Neural cell (in vitro differentiated cells): ENCODE measurements around the gene TLN1. TPM values are rescaled to one million over a fixed set of nuclear protein-coding genes. Genes with fewer than 3 reads are reported as not detected.

Source experiments
- H2AFZ ChIP-seq: fragments of 200-600, 300-800 bp; sonication (generic), shearing (Covaris generic); 2 replicates; pipeline ENCODE4 v1.6.0; 2014; ENCODE audit warnings: low read depth, mild to moderate bottlenecking, antibody characterized with exemption, low read length, moderate library complexity
- H3F3A ChIP-seq: fragments of 200-600 bp; shearing (Covaris generic); 2 replicates; pipeline ENCODE4 v1.6.1; 2016; ENCODE audit warnings: mild to moderate bottlenecking, moderate library complexity, mixed read lengths, antibody characterized with exemption, low read length; ENCODE audit not compliant: insufficient read depth, poor library complexity, severe bottlenecking
- H3K27ac ChIP-seq: fragments of 200-600, 300-800 bp; sonication (generic), shearing (Covaris generic); 2 replicates; pipeline ENCODE4 v1.5.1; 2014; ENCODE audit warnings: mild to moderate bottlenecking, low read length, moderate library complexity
- H3K27me3 ChIP-seq: fragments of 300-800, 200-600 bp; sonication (generic), shearing (Covaris generic); 2 replicates; pipeline ENCODE4 v1.6.0; 2014; ENCODE audit warnings: mild to moderate bottlenecking, low read depth, low read length, moderate library complexity; ENCODE audit not compliant: insufficient read depth
- H3K36me3 ChIP-seq: fragments of 300-800, 200-600 bp; sonication (generic), shearing (Covaris generic); 2 replicates; pipeline ENCODE4 v1.5.1; 2014; ENCODE audit warnings: mild to moderate bottlenecking, antibody characterized with exemption, low read length, moderate library complexity; ENCODE audit not compliant: insufficient read depth
- H3K4me2 ChIP-seq: fragments of 300-800, 200-600 bp; sonication (generic), shearing (Covaris generic); 2 replicates; pipeline ENCODE4 v1.6.0; 2014; ENCODE audit warnings: mild to moderate bottlenecking, low read length
- H3K4me3 ChIP-seq: fragments of 300-800, 200-600 bp; sonication (generic), shearing (Covaris generic); 2 replicates; pipeline ENCODE4 v1.5.1; 2014; ENCODE audit warnings: mild to moderate bottlenecking, low read length, moderate library complexity
- H3K79me2 ChIP-seq: fragments of 200-600 bp; shearing (Covaris generic); replicated peaks from 2 replicates; pipeline ENCODE4 v1.6.0; 2014; ENCODE audit warnings: mild to moderate bottlenecking, low read length, moderate library complexity; ENCODE audit not compliant: insufficient read depth
- H3K9ac ChIP-seq: fragments of 300-800, 200-600 bp; sonication (generic), shearing (Covaris generic); 2 replicates; pipeline ENCODE4 v1.6.1; 2016; ENCODE audit warnings: mild to moderate bottlenecking, low read length, mixed read lengths
- H3K9me2 ChIP-seq: fragments of 200-600 bp; shearing (Covaris generic); 2 replicates; pipeline ENCODE4 v1.6.1; 2016; ENCODE audit warnings: mild to moderate bottlenecking, low read length, mixed read lengths; ENCODE audit not compliant: insufficient read depth
- H3K9me3 ChIP-seq: fragments of 200-600, 300-800 bp; sonication (generic), shearing (Covaris generic); 2 replicates; pipeline ENCODE4 v1.6.1; 2016; ENCODE audit warnings: mild to moderate bottlenecking, mixed run types, low read length, moderate library complexity, mixed read lengths
- H4K20me1 ChIP-seq: fragments of 200-600 bp; shearing (Covaris generic); 2 replicates; pipeline ENCODE4 v1.6.1; 2016; ENCODE audit warnings: mild to moderate bottlenecking, mixed run types; ENCODE audit not compliant: insufficient read depth
- EZH2 ChIP-seq: fragments of 200-600, 300-800 bp; shearing (Covaris generic), sonication (generic); IDR thresholded peaks from 2 replicates; pipeline ENCODE4 v1.6.1; 2014; ENCODE audit warnings: antibody characterized with exemption, low read length, borderline replicate concordance, mild to moderate bottlenecking; ENCODE audit not compliant: insufficient read depth, poor library complexity, severe bottlenecking
- POLR2AphosphoS5 ChIP-seq: IDR thresholded peaks from 2 replicates; pipeline ENCODE4 v1.6.1; 2012
- SMC3 ChIP-seq: fragments of 450-650 bp; conservative IDR thresholded peaks from 2 replicates; pipeline ENCODE4 v1.6.1; 2014; ENCODE audit warnings: antibody characterized with exemption, mild to moderate bottlenecking, moderate library complexity; ENCODE audit not compliant: poor library complexity
- polyA plus RNA-seq: library from polyadenylated mRNA; depleted of rRNA; stranded (reverse); fragments of >200 nt; gene quantifications from 2 replicates; pipeline ENCODE4 v1.2.3, GENCODE V29; 2014
- small RNA-seq, 3 experiments: library from RNA; depleted of rRNA; stranded (forward); fragments of <200 nt; gene quantifications; one replicate each; pipeline ENCODE3, GENCODE V24; 2012

The TLN1 gene
- polyA plus RNA-seq, 1 donor from 2014 or later, result 7.1 TPM

- Histone ChIP-seq H3K9ac (no peak overlapping the region), H3K27ac (no peak overlapping the region), H3K9me3 (no peaks in the 10 kb centered on the region), H3K27me3 (no peaks in the 10 kb centered on the region), H4K20me1 (no peaks in the 10 kb centered on the region), H3K36me3 (no peaks in the 10 kb centered on the region), H2AFZ (no peak overlapping the region), H3K9me2 (no peaks in the 10 kb centered on the region), H3K4me2 (no peak overlapping the region), H3K4me3 (no peak overlapping the region), H3K79me2 (no peaks in the 10 kb centered on the region), H3F3A (no peaks in the 10 kb centered on the region)
- TF ChIP-seq SMC3, result no peak
- TF ChIP-seq EZH2, result no peak
- TF ChIP-seq POLR2AphosphoS5, result no peak
Measured at GRCh38 chr9:35649431-35650340, 82.3 kb downstream of the TLN1 start.

Small RNA genes within 50 kb of the gene (small RNA-seq; reads per million reads assigned to genes)
- gene MIR6853 (0 to 3.8 (median 0) reads per million in 3 experiments), gene RMRP (0 reads per million in 3 experiments), gene RN7SL22P (0 reads per million in 3 experiments)

Other genes with a start within 250 kb of the TLN1 start
- 46.4 and 59.3 TPM in 2 replicates for gene RUSC2, start 242.1 kb downstream of the TLN1 start, polyA plus RNA-seq
- 37.9 and 44.3 TPM in 2 replicates for gene TESK1, start 126.9 kb downstream of the TLN1 start, polyA plus RNA-seq
- not detected in 2 replicates for gene CD72, start 113.8 kb downstream of the TLN1 start, polyA plus RNA-seq
- not detected in 2 replicates for gene SIT1, start 81.3 kb downstream of the TLN1 start, polyA plus RNA-seq
- gene RMRP, start 74.2 kb downstream of the TLN1 start, polyA plus RNA-seq, result 9,508 TPM in 1 of 2 replicates, not detected in the other
- 41.4 and 44.4 TPM in 2 replicates for gene CCDC107, start 73.9 kb downstream of the TLN1 start, polyA plus RNA-seq
- 0.51 TPM in 1 of 2 replicates, not detected in the other for gene ARHGEF39, start 67.0 kb downstream of the TLN1 start, polyA plus RNA-seq
- not detected in 2 replicates for gene CA9, start 58.3 kb downstream of the TLN1 start, polyA plus RNA-seq
- not detected in 2 replicates for gene TPM2, start 42.3 kb downstream of the TLN1 start, polyA plus RNA-seq
- gene CREB3, start 471 bp upstream of the TLN1 start, polyA plus RNA-seq, result 88.4 and 92.9 TPM in 2 replicates
- gene GBA2, start 17.0 kb upstream of the TLN1 start, polyA plus RNA-seq, result 102 and 113 TPM in 2 replicates
- 8.1 and 9.9 TPM in 2 replicates for gene RGP1, start 17.1 kb upstream of the TLN1 start, polyA plus RNA-seq
- not detected in 2 replicates for gene MSMP, start 22.1 kb upstream of the TLN1 start, polyA plus RNA-seq
- 3.1 and 9.6 TPM in 2 replicates for gene NPR2, start 59.4 kb upstream of the TLN1 start, polyA plus RNA-seq
- 2.9 and 4.2 TPM in 2 replicates for gene SPAG8, start 80.1 kb upstream of the TLN1 start, polyA plus RNA-seq
- gene HINT2, start 82.8 kb upstream of the TLN1 start, polyA plus RNA-seq, result 31.0 and 31.6 TPM in 2 replicates
- gene FAM221B, start 96.5 kb upstream of the TLN1 start, polyA plus RNA-seq, result 0.09 TPM in 1 of 2 replicates, not detected in the other
- gene TMEM8B, start 97.0 kb upstream of the TLN1 start, polyA plus RNA-seq, result 12.7 and 12.9 TPM in 2 replicates
- gene OR13J1, start 138.2 kb upstream of the TLN1 start, polyA plus RNA-seq, result not detected in 2 replicates
- gene HRCT1, start 174.0 kb upstream of the TLN1 start, polyA plus RNA-seq, result 0.84 TPM in 1 of 2 replicates, not detected in the other
- gene SPAAR, start 177.3 kb upstream of the TLN1 start, polyA plus RNA-seq, result 0.35 TPM in 1 of 2 replicates, not detected in the other
- gene OR2S2, start 226.0 kb upstream of the TLN1 start, polyA plus RNA-seq, result not detected in 2 replicates